DMS153 (cell line): ENCODE results near the gene FLT4.
"Not testable (repeated sequence)": the region's sequence is repeated elsewhere in the genome, so short reads cannot be mapped to it uniquely, and the experiment has no call there.

Experiments used
- DNase-seq: peaks from one replicate; lab custom pipeline; 2025; lab: John Stamatoyannopoulos, UW

Gene FLT4

GRCh38 chr5:180649297-180650039, at the start of gene FLT4:
Gene FLT4, minus strand, starts transcription at chr5:180649600. Its CDS starts 55 bp downstream, at chr5:180649545.
- no peak for DNase-seq

GRCh38 chr5:180699042-180699441, 49.6 kb upstream of the FLT4 start:
- no peak for DNase-seq

- no peak for DNase-seq
These were observed 46.7 kb upstream of the FLT4 start for GRCh38 chr5:180696116-180696515.

- DNase-seq = no peak
These were observed 43.0 kb upstream of the FLT4 start for GRCh38 chr5:180692429-180692828.

GRCh38 chr5:180691046-180691445, 41.6 kb upstream of the FLT4 start:
- no peak for DNase-seq

GRCh38 chr5:180690562-180690961, 41.2 kb upstream of the FLT4 start:
- no peak for DNase-seq

- DNase-seq = no peak
These were observed 40.4 kb upstream of the FLT4 start for GRCh38 chr5:180689775-180690174.

GRCh38 chr5:180689071-180689694, 39.8 kb upstream of the FLT4 start:
- no peak for DNase-seq

GRCh38 chr5:180688330-180689070, 39.1 kb upstream of the FLT4 start:
- no peak for DNase-seq

GRCh38 chr5:180686799-180687198, 37.4 kb upstream of the FLT4 start:
- not testable (repeated sequence) for DNase-seq

GRCh38 chr5:180684623-180685161, 35.3 kb upstream of the FLT4 start:
- no peak for DNase-seq

- no peak for DNase-seq
These were observed 34.0 kb upstream of the FLT4 start for GRCh38 chr5:180683220-180683922.

GRCh38 chr5:180682560-180682959, 33.2 kb upstream of the FLT4 start:
- no peak for DNase-seq

GRCh38 chr5:180682008-180682407, 32.6 kb upstream of the FLT4 start:
- not testable (repeated sequence) for DNase-seq

GRCh38 chr5:180678319-180678718, 28.9 kb upstream of the FLT4 start:
- not testable (repeated sequence) for DNase-seq

GRCh38 chr5:180675036-180675635, 25.7 kb upstream of the FLT4 start:
- no peak for DNase-seq

GRCh38 chr5:180674090-180674475, 24.7 kb upstream of the FLT4 start:
- not testable (repeated sequence) for DNase-seq

- no peak for DNase-seq
These were observed 24.1 kb upstream of the FLT4 start for GRCh38 chr5:180673371-180674089.

- DNase-seq = not testable (repeated sequence)
These were observed 22.6 kb upstream of the FLT4 start for GRCh38 chr5:180671958-180672524.

GRCh38 chr5:180670586-180671359, 21.4 kb upstream of the FLT4 start:
- DNase-seq = peak; percentile 67
